ENCODE data around the gene LASP1NB.
"Not testable (repeated sequence)": the region's sequence is repeated elsewhere in the genome, so short reads cannot be mapped to it uniquely, and the experiment has no call there.

Gene LASP1NB

GRCh38 chr17:38970128-38970527 lies 44.7 kb downstream of the LASP1NB start:
- no peak for DNase-seq

GRCh38 chr17:38970804-38971203 lies 45.4 kb downstream of the LASP1NB start:
- no peak for DNase-seq

- DNase-seq: not testable (repeated sequence)
Measured at GRCh38 chr17:38976187-38976551, 50.8 kb downstream of the LASP1NB start.

GRCh38 chr17:38978180-38978579 lies 52.8 kb downstream of the LASP1NB start:
- no peak for DNase-seq

Data from effector CD4-positive, alpha-beta T cell (primary cell).